Middle frontal gyrus (tissue), 1 donor: Measurements from ENCODE around the gene CEP78.
"Not testable (repeated sequence)": the region's sequence is repeated elsewhere in the genome, so short reads cannot be mapped to it uniquely, and the experiment has no call there.

Experiments used
- DNase-seq: peaks from one replicate; pipeline ENCODE4 v3.0.0-alpha.2; 2015; ENCODE audit warnings: low spot score; ENCODE audit errors: extremely low spot score

CEP78 gene

GRCh38 chr9:78235762-78236550 lies at the start of gene CEP78:
TSS of gene CEP78 (plus strand) at chr9:78236075. CDS start at chr9:78236351, 276 bp downstream.
- peak; percentile 82 for DNase-seq

GRCh38 chr9:78187763-78188484 lies 48.0 kb upstream of the CEP78 start:
- peak; percentile 40 for DNase-seq

- DNase-seq: no peak
Observed at GRCh38 chr9:78188594-78188993, 47.3 kb upstream of the CEP78 start.

- DNase-seq: no peak
Observed at GRCh38 chr9:78189001-78189400, 46.9 kb upstream of the CEP78 start.

- DNase-seq: no peak
Observed at GRCh38 chr9:78189461-78189860, 46.4 kb upstream of the CEP78 start.

GRCh38 chr9:78191931-78192330 lies 43.9 kb upstream of the CEP78 start:
- DNase-seq: no peak

GRCh38 chr9:78196258-78196657 lies 39.6 kb upstream of the CEP78 start:
- no peak for DNase-seq

- DNase-seq: not testable (repeated sequence)
Observed at GRCh38 chr9:78201158-78201777, 34.6 kb upstream of the CEP78 start.

GRCh38 chr9:78207319-78207718 lies 28.6 kb upstream of the CEP78 start:
- DNase-seq: no peak

- DNase-seq: no peak
Observed at GRCh38 chr9:78207901-78208300, 28.0 kb upstream of the CEP78 start.

- DNase-seq: no peak
Observed at GRCh38 chr9:78209127-78209526, 26.7 kb upstream of the CEP78 start.

- no peak for DNase-seq
Observed at GRCh38 chr9:78210841-78211301, 25.0 kb upstream of the CEP78 start.

- DNase-seq: no peak
Observed at GRCh38 chr9:78212868-78213267, 23.0 kb upstream of the CEP78 start.

GRCh38 chr9:78213712-78214111 lies 22.2 kb upstream of the CEP78 start:
- DNase-seq: peak; percentile 37

- no peak for DNase-seq
Observed at GRCh38 chr9:78214492-78214891, 21.4 kb upstream of the CEP78 start.

GRCh38 chr9:78215706-78216105 lies 20.2 kb upstream of the CEP78 start:
- DNase-seq: no peak

GRCh38 chr9:78218890-78219289 lies 17.0 kb upstream of the CEP78 start:
- DNase-seq: no peak

- no peak for DNase-seq
Observed at GRCh38 chr9:78221425-78221824, 14.4 kb upstream of the CEP78 start.

- DNase-seq: not testable (repeated sequence)
Observed at GRCh38 chr9:78221841-78222240, 14.0 kb upstream of the CEP78 start.

GRCh38 chr9:78230761-78231160 lies 5.1 kb upstream of the CEP78 start:
- DNase-seq: no peak

- DNase-seq: not testable (repeated sequence)
Observed at GRCh38 chr9:78232471-78232870, 3.4 kb upstream of the CEP78 start.

- DNase-seq: no peak
Observed at GRCh38 chr9:78234810-78235209, 1.1 kb upstream of the CEP78 start.
